ENCODE data around the gene IFI27. TPM values are rescaled to one million over a fixed set of nuclear protein-coding genes. Genes with fewer than 3 reads are reported as not detected.
"Not testable (repeated sequence)": the region's sequence is repeated elsewhere in the genome, so short reads cannot be mapped to it uniquely, and the experiment has no call there.

IFI27 gene
- total RNA-seq, 1 donor from 2014 or later: 15.5 TPM

DNA sequence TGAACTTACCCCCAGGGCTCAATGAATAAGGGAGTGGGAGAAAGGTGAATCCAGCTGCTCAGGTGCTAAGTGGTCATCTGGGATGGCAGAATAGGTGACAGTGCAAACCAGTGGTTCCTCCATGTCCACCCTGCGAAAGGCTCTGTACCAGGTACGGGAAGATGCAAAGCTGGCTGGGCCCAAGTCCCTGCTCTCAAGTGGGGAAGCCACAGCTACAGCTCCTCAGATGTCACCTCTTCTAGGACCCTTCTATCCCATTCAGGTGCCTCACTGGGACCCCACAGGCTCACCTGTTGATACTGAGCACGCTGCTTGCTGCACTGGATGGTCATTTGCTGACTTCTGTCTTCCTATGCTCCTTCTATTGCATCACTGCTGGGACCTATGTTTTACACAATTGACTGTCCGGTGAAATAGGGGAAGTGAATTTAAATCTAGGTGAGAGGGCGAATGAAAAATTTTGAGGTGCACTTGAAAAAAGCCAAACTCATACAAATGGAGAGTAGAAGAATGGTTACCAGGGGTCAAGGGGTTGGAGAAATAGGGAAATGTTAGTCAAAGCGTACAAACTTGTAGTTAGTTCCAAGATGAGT lies 43.3 kb downstream of the IFI27 start:
- H3K36me3 Mint-ChIP-seq: no peaks in the 10 kb centered on the region
- no peak overlapping the region for H3K4me3 Mint-ChIP-seq
- H3K27me3 Mint-ChIP-seq: peaks cover 30% of the 10 kb centered on the region
- H3K4me1 Mint-ChIP-seq (ENCODE audit: unreplicated experiment): peaks cover 4% of the 10 kb centered on the region
- no peaks in the 10 kb centered on the region for H3K9me3 Mint-ChIP-seq
- TF ChIP-seq CTCF (conservative IDR thresholded peaks at IDR 0.05): no peak
- H3K27ac Mint-ChIP-seq: no peak overlapping the region
- no peak for DNase-seq (ENCODE audit: extremely low spot score, unreplicated experiment)

DNA sequence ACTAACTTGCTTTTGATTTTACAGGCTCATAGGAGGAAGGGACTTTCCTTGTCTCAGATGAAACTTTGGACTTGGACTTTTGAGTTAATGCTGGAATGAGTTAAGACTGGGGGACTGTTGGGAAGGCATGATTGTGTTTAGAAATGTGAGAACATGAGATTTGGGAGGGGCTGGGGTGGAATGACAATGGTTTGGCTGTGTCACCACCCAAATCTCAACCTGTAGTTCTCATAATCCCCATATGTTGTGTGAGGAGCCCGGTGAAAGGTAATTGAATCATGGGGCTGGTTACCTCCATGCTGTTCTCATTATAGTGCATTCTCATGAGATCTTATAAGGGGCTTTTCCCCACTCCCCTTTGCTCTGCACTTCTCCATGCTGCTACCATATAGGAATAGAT lies 45.6 kb downstream of the IFI27 start:
- not testable (repeated sequence) for DNase-seq (ENCODE audit: extremely low spot score, unreplicated experiment); H3K27ac Mint-ChIP-seq; H3K4me3 Mint-ChIP-seq; H3K36me3 Mint-ChIP-seq; H3K9me3 Mint-ChIP-seq; H3K4me1 Mint-ChIP-seq (ENCODE audit: unreplicated experiment)
- H3K27me3 Mint-ChIP-seq: peaks cover 21% of the 10 kb centered on the region

- Mint-ChIP-seq H3K27ac (no peak overlapping the region), H3K4me3 (no peak overlapping the region), H3K4me1 (ENCODE audit: unreplicated experiment) (peaks cover 4% of the 10 kb centered on the region), H3K27me3 (peaks cover 24% of the 10 kb centered on the region), H3K36me3 (no peaks in the 10 kb centered on the region), H3K9me3 (no peaks in the 10 kb centered on the region)
- no peak for DNase-seq (ENCODE audit: extremely low spot score, unreplicated experiment)
- no peak for TF ChIP-seq CTCF (conservative IDR thresholded peaks at IDR 0.05)
Observed at GRCh38 chr14:94157197-94157596, 46.7 kb downstream of the IFI27 start.

DNA sequence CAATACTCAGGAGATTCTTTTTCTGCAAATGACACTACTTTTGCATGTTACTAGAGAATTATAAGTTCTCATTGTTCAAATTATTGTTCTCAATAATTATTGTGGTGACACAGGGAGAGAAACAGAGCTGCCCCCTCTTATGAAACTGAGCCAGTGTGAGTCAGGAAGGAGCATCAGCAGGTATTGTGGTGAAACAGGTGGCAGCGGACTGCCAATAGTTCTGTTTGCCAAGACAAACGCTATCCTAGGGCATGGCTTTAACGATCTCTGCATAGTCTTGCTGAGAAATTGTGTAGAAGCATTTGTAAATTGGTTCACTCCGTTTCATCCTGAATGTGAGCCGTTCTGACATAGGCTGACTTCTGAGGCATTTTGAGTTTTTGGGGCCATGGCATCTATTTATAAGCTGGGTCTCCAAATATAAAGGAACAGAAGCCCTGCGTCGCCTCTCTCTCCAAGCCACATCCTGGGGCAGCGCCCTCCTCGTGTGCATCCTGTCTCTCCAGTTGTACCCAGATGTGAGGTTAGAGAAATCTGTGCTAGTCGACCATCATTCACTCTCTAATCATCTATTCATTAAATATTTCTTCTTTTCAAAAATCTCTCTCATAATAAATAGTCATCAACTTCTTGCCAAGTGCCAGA lies 47.8 kb downstream of the IFI27 start:
- no peak for DNase-seq (ENCODE audit: extremely low spot score, unreplicated experiment)
- TF ChIP-seq CTCF (conservative IDR thresholded peaks at IDR 0.05): no peak
- peaks cover 24% of the 10 kb centered on the region for H3K27me3 Mint-ChIP-seq
- H3K27ac Mint-ChIP-seq: no peak overlapping the region
- no peaks in the 10 kb centered on the region for H3K36me3 Mint-ChIP-seq
- peaks cover 4% of the 10 kb centered on the region for H3K4me1 Mint-ChIP-seq (ENCODE audit: unreplicated experiment)
- H3K9me3 Mint-ChIP-seq: no peaks in the 10 kb centered on the region
- no peak overlapping the region for H3K4me3 Mint-ChIP-seq

DNA sequence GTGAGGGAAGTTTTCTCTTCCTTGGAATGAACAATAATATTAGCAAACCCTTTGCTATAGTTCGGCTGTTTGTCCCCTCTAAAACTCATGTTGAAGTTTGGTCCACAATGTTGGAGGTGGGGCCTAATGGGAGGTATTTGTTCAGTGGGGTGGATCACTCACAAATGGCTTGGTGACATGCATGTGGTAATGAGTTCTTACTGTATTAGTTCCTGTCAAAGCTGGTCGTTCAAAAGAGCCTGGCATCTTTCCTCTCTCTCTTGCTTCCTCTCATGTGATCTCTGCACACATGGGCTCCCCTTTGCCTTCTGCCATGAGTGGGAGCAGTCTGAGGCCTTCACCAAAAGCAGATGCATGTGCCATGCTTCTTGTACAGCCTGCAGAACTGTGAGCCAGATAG lies 50.5 kb downstream of the IFI27 start:
- peaks cover 38% of the 10 kb centered on the region for H3K27me3 Mint-ChIP-seq
- no peak for TF ChIP-seq CTCF (conservative IDR thresholded peaks at IDR 0.05)
- H3K9me3 Mint-ChIP-seq: no peaks in the 10 kb centered on the region
- no peaks in the 10 kb centered on the region for H3K36me3 Mint-ChIP-seq
- no peak for DNase-seq (ENCODE audit: extremely low spot score, unreplicated experiment)
- H3K27ac Mint-ChIP-seq: no peak overlapping the region
- peaks cover 11% of the 10 kb centered on the region for H3K4me1 Mint-ChIP-seq (ENCODE audit: unreplicated experiment)
- H3K4me3 Mint-ChIP-seq: no peak overlapping the region

DNA sequence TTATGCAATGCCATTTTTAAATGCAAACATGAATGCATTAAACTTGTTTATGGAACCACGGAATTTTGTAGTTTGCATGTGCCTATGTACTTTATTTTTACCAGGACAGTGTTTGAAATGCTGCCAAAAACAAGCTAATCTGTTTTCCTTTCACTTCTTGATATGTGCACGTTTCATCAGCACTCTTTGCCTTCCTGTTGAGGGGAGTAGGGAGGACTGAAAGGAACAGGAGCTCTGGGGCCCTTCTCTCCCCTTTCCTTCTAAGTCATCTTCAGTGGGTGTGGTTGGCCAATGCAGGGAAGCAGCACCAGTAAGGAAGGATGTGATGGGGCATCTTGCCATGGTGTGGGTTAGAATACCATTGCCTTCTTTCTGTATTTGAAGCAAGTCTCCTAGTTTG lies 51.4 kb downstream of the IFI27 start:
- peaks cover 44% of the 10 kb centered on the region for H3K27me3 Mint-ChIP-seq
- H3K36me3 Mint-ChIP-seq: no peaks in the 10 kb centered on the region
- no peak overlapping the region for H3K4me3 Mint-ChIP-seq
- peaks cover 10% of the 10 kb centered on the region for H3K4me1 Mint-ChIP-seq (ENCODE audit: unreplicated experiment)
- no peak overlapping the region for H3K27ac Mint-ChIP-seq
- DNase-seq (ENCODE audit: extremely low spot score, unreplicated experiment): no peak
- H3K9me3 Mint-ChIP-seq: no peaks in the 10 kb centered on the region
- no peak for TF ChIP-seq CTCF (conservative IDR thresholded peaks at IDR 0.05)

Measured in type B pancreatic cell (in vitro differentiated cells).